Measurements from ENCODE around the gene GTF2H2C.
"Not testable (repeated sequence)": the region's sequence is repeated elsewhere in the genome, so short reads cannot be mapped to it uniquely, and the experiment has no call there.

Gene GTF2H2C

DNA sequence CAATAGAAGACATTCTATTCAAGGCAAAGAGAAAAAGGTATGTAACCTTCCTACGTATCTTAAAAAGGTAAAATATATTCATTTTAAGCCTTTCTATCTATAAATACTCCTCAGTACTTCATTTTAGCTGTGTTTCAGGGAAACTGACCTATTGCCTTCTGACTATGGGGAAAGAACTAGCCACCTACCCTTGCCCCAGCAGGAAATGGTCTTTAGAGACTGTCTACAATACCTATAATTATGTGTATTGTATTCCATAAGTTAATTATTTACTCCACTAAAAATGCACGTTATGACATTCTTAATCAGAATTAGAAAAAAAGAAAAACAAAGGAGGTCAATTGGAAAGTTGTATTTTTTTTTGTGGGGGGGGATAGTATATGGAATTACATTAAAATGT lies 6.2 kb downstream of the GTF2H2C start:
- not testable (repeated sequence) for DNase-seq (ENCODE audit: low spot score)

DNA sequence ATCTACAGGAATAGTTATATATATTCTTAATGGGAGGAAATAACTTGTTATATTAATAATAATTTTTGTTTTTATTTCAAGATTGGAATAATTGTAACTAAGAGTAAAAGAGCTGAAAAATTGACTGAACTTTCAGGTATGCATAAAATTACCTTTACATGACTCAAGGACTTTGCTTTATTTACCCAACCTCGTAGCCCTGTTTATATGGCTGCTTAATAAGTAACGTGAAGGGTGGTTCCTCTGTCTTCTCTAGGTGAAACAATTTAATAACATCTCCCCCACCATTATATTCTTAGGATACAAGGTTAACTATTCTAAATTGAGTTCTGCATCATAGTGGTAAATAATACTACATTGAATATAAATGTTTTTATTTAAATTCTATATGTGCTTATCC lies 8.1 kb downstream of the GTF2H2C start:
- not testable (repeated sequence) for DNase-seq (ENCODE audit: low spot score)

DNA sequence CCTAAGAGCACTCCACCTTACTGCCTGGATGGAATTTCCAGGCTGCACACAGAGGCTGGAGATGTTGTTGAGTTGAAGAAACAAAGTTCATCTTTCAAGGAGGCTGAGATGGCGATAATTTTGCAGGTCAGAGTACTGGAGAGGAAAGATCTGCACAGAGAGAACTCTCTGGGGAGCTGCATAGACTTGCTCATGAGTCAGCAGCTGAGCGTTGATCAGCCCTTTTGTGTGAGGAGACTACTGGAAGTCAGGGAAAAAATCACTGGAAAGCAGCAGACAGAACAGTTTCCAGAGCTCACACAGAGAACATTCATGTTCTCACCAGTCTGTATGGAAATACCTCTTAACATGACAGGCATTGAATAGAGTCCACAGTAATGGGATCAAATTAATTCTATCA lies 23.4 kb downstream of the GTF2H2C start:
- not testable (repeated sequence) for DNase-seq (ENCODE audit: low spot score)

DNA sequence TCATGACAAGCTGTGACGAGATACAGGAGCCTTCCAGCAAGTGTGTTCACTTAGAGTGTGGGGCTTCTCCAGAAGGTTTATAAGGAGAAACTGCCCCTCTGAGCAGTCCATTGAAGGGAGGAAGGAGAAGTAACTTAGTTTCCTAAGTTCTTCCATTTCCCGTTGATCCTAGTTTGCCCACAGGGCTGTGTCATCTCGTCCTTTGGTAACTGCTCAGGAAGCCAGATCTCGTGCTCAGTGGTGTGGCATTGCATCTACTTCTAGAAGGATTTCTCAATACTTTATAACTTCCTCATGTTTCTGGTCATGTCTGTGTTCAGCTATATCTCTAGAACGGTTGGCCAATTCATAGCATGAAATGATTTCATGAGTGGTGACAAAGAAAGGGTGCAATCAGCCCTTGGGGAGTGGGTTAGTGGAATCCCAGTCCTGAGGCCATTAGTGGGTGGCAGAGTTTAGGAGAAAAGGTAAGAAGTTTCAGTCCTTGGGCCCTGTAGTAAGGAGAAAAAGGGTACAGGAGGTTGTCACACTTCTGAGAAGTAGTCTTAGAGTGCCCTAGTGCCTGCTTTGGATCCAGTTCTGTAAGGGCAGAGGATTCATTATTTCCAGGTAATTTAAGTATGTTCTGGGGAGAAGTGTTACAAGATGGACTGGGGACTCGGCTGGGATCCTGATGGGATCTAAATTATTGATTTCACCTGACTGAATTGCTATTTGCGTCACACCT lies 36.3 kb downstream of the GTF2H2C start:
- DNase-seq (ENCODE audit: low spot score) = not testable (repeated sequence)

DNA sequence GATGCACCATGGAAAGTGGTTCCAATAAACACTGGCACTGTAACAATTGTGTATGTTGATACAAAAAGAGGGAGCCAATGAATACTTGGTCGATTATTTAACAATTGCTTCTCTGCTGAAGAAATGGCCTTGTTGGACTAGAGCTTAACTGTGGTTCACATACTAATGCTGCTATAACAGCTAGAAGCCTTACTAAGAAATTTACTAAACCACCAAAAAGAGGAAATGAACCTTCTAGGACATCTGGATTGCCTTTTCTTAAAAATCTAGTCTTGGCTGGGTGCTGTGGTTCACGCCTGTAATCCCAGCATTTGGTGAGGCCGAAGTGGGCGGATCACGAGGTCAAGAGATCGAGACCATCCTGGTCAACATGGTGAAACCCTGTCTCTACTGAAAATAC lies 42.0 kb downstream of the GTF2H2C start:
- DNase-seq (ENCODE audit: low spot score) = not testable (repeated sequence)

DNA sequence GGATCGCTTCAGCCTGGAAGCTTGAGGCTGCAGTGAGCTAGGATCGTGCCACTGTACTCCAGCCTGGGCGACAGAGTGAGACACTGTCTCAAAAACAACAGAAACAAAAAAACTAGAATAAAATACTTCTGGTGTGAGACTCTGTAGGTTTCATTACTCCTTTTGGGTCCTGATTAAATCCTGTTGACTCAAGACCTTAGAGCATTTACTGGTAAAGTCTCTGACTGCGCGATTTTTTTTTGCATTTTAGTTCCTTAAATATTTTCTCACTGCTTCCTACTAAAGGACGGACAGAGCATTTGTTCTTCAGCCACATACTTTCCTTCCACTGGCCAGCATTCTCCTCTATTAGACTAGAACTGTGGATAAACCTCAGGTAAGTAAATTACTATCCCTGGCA lies 46.8 kb downstream of the GTF2H2C start:
- not testable (repeated sequence) for DNase-seq (ENCODE audit: low spot score)

DNA sequence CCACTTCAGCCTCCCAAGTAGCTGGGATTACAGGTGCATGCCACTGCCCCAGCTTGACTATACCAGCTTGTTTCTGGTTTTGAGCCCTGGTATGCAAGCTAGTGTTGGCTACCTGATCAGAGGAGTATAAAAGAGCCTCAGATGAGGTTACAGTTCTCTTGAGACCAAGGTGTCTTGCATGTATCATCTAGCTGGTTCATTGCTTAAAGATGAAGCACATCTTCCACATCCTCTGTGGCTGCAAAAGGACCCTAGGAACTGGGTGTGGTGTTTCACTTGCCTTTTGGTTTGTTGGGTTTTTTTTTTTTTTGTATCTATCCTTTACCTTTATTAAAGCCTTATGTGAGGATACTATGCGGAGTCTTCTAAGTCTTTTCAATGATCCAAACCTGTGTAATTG lies 47.8 kb downstream of the GTF2H2C start:
- not testable (repeated sequence) for DNase-seq (ENCODE audit: low spot score)

DNA sequence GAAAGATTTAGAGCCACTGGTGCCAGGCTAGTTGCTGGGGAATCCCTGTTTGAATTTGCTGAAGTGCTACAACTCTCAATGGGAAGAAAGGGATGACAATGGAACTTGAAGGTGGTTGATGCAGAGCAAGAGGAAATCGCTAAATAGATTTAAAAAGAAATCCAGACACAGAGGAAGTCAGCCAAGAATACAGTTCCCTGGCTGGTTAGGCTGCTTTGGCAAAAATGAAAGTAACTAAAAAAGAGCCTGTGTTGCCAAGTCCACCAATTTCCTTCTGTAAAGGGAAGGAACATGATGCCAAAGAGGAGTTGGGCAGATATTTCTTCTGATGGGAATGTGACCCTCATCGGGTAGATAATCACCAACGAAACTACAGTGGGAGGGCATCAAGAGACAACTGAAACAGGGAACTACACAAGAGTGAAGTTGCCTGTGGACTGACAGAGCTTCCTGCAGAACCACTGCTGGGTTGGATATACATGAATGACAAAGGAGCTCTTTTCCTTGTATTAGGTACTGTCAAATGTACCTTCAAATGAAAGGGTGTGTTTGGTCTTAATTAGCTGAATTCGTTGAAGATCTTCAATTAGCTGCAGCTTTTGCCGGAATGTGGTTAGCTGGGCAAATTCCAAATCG lies 49.0 kb downstream of the GTF2H2C start:
- not testable (repeated sequence) for DNase-seq (ENCODE audit: low spot score)

DNA sequence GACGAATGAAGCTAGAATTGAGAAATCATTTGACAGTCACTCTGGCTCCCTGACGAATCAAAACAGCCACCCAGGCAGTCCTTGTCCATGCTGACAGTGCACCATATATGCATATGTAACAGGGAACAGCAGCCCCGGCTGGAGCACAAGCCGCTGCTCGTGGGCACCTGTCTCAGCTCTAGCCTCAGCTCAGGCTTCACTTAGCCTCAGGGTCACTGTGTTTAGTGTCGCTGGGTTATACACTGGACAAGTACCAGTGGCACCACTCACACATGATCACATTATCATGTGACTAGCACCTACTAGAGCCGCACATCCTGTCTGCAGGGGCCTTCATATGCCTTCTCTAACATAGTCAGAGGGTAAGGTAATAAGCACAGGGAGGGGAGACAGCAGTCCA lies 54.9 kb downstream of the GTF2H2C start:
- not testable (repeated sequence) for DNase-seq (ENCODE audit: low spot score)

DNA sequence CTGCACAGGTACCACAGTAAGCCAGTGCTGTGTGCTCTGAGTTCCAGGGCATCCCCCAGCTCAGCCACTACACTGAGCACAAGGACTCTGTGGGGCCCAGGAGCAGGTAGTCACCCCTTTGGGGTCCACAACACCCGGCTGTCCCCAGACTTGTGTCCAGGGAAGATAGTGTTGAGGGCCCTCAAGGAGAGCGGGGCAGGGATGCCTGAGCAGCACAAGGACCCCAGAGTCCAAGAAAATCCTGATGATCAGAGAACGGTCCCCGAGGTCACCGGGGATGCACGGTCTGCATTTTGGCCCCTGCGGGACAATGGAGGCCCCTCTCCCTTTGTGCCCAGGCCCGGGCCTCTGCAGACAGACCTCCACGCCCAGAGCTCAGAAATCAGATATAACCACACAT lies 71.9 kb downstream of the GTF2H2C start:
- not testable (repeated sequence) for DNase-seq (ENCODE audit: low spot score)

Data from COLO829 (cell line).